HepG2 (cell line): ENCODE measurements around the gene ISCU. TPM values are rescaled to one million over a fixed set of nuclear protein-coding genes. Genes with fewer than 3 reads are reported as not detected.
A peak's percentile ranks its signal among the peaks of the same experiment; 100 is the strongest.

Experiments
- ATAC-seq: fragments of 200-7000 bp; cut with Tn5 transposase; 3 replicates; pipeline ENCODE4 v1.9.1; 2020; ENCODE audit warnings: mild to moderate bottlenecking, moderate library complexity
- BruUV-seq: library from RNA; stranded (reverse); fragments of 400-500 nt; replicated peaks from 2 replicates; lab custom pipeline; 2021; lab: Mats Ljungman, UMichigan
- CTCF ChIA-PET: fragments of 300-600 bp; formaldehyde crosslinking; extraction: SDS; loops from one replicate; lab custom pipeline; 2021; ENCODE audit warnings: low total read pairs, inconsistent platforms, low intra/inter-chr PET ratio; lab: Yijun Ruan, JAX
- POLR2A ChIA-PET: fragments of 350-600 bp; sonication (Branson Sonifier 250); formaldehyde crosslinking; loops from one replicate; lab custom pipeline; 2020; ENCODE audit warnings: antibody characterized with exemption, inconsistent platforms; lab: Yijun Ruan, JAX
- DNase-seq: peaks from one replicate; pipeline ENCODE4 v3.0.0-alpha.2; 2015; ENCODE audit warnings: low spot score
- FAIRE-seq: peaks from 3 replicates; lab custom pipeline; 2011; peaks lifted over from hg19 to GRCh38; lab: Jason Lieb, UNC
- H2AFZ ChIP-seq: one replicate; pipeline ENCODE4 v1.6.1; 2011; ENCODE audit warnings: low read length, inconsistent platforms
- H3K27ac ChIP-seq: fragments of 300-600 bp; 3 replicates; pipeline ENCODE4 v1.8.0; 2011; ENCODE audit warnings: mixed run types, mild to moderate bottlenecking, mixed read lengths, low read length, inconsistent platforms; ENCODE audit not compliant: insufficient read depth; ENCODE audit errors: extremely low read length
- H3K27me3 ChIP-seq, 2 experiments: fragments of 200-600 bp in 1 of 2; 2 replicates in 1 of 2; 3 replicates in 1 of 2; pipeline versions ENCODE4 v1.6.0 to v1.8.0; 2011; ENCODE audit warnings: low read length in 2 of 2, mild to moderate bottlenecking in 2 of 2, moderate library complexity in 2 of 2, inconsistent platforms in 1 of 2; ENCODE audit not compliant: insufficient read depth in 2 of 2, control insufficient read depth in 1 of 2
- H3K36me3 ChIP-seq, 2 experiments: fragments of 200-600 bp in 1 of 2; replicated peaks in 1 of 2; 2 replicates in 1 of 2; 3 replicates in 1 of 2; pipeline versions ENCODE4 v1.5.1 to v1.8.0; 2011; ENCODE audit warnings: low read length in 2 of 2, inconsistent platforms in 1 of 2; ENCODE audit not compliant: insufficient read depth in 2 of 2, control insufficient read depth in 1 of 2
- H3K4me1 ChIP-seq: 2 replicates; pipeline ENCODE4 v1.5.1; 2012; ENCODE audit warnings: low read length, inconsistent platforms; ENCODE audit not compliant: insufficient read depth
- H3K4me2 ChIP-seq: 2 replicates; pipeline ENCODE4 v1.6.0; 2011; ENCODE audit warnings: low read depth, low read length, inconsistent platforms
- H3K4me3 ChIP-seq, 3 experiments: fragments of 200-600 bp in 1 of 3; sonication (generic), shearing (Covaris generic) in 1 of 3; replicated peaks in 1 of 3; 2 replicates each; pipeline ENCODE4 v1.5.1; 2011 to 2016; ENCODE audit warnings: low read length in 3 of 3, inconsistent platforms in 2 of 3, low read depth in 2 of 3, mild to moderate bottlenecking in 2 of 3, control low read depth in 1 of 3, mixed read lengths in 1 of 3; ENCODE audit not compliant: insufficient read depth in 1 of 3
- H3K79me2 ChIP-seq: one replicate; pipeline ENCODE4 v1.6.1; 2011; ENCODE audit warnings: low read length, inconsistent platforms; ENCODE audit not compliant: insufficient read depth
- H3K9ac ChIP-seq: 2 replicates; pipeline ENCODE4 v1.6.0; 2011; ENCODE audit warnings: mild to moderate bottlenecking, low read depth, low read length, inconsistent platforms; ENCODE audit not compliant: insufficient read depth
- H3K9me3 ChIP-seq: 2 replicates; pipeline ENCODE4 v1.5.1; 2012; ENCODE audit warnings: mild to moderate bottlenecking, low read length
- H4K20me1 ChIP-seq: 2 replicates; pipeline ENCODE4 v1.6.0; 2011; ENCODE audit warnings: inconsistent platforms, mild to moderate bottlenecking, low read length, moderate library complexity; ENCODE audit not compliant: insufficient read depth
- CHD4 ChIP-seq: fragments of 200-600 bp; sonication (generic); IDR thresholded peaks from 2 replicates; pipeline ENCODE4 v1.7.0; 2017; ENCODE audit warnings: mild to moderate bottlenecking, low read length, borderline replicate concordance
- NCOR1 ChIP-seq: fragments of 200-600 bp; sonication (generic); IDR thresholded peaks from 2 replicates; pipeline ENCODE4 v1.7.0; 2017; ENCODE audit warnings: antibody characterized with exemption, low read length, borderline replicate concordance
- NKX3-1 ChIP-seq: sonication (generic); formaldehyde crosslinking; IDR thresholded peaks from 2 replicates; pipeline ENCODE4 v1.5.0; 2020; ENCODE audit warnings: missing genetic modification reagents
- SAP130 ChIP-seq: IDR thresholded peaks from 2 replicates; pipeline ENCODE4 v1.6.1; 2016; ENCODE audit warnings: low read depth
- SETDB1 ChIP-seq: sonication (generic); formaldehyde crosslinking; IDR thresholded peaks from 2 replicates; pipeline ENCODE4 v1.5.1; 2020; ENCODE audit warnings: missing genetic modification reagents, mild to moderate bottlenecking, borderline replicate concordance
- TCF12 ChIP-seq, 2 experiments: fragments of 450-650 bp in 1 of 2; sonication (generic) in 1 of 2; formaldehyde crosslinking in 1 of 2; IDR thresholded peaks; 2 replicates each; pipeline versions ENCODE4 v1.6.1 to v1.8.0; 2017 to 2022; ENCODE audit warnings: antibody characterized with exemption in 1 of 2, mild to moderate bottlenecking in 1 of 2, missing genetic modification reagents in 1 of 2, moderate library complexity in 1 of 2
- WGBS: methylation state at CpG from one replicate; pipeline ENCODE4 v1.1.6; 2017; ENCODE audit warnings: low lambda C conversion rate; 5-methylcytosine and 5-hydroxymethylcytosine counted together
- in situ Hi-C: cut with HindIII; loops from 2 replicates; pipeline ENCODE4 v1.10.0; 2017; ENCODE audit warnings: low pct_unique_long_range_greater_than_20kb; ENCODE audit not compliant: extremely low pct_ligation_motif_present
- intact Hi-C: fragments of 100-400 bp; cut with micrococcal nuclease; formaldehyde crosslinking; loops from one replicate; pipeline ENCODE4 v1.10.0; 2022; ENCODE audit not compliant: unreplicated experiment
- polyA plus RNA-seq, 8 experiments: library from polyadenylated mRNA; depleted of rRNA in 3 of 8; stranded (reverse) in 7 of 8; unstranded in 1 of 8; fragments of >200 nt; fragmentation: Illumina TruSeq in 4 of 8; extraction: Trizol in 4 of 8; gene quantifications; 2 replicates each; pipeline versions ENCODE4 v1.2.1 to v1.2.3, GENCODE V29; 2011 to 2016; ENCODE audit warnings: low read depth in 4 of 8, missing spikeins in 1 of 8, mixed read lengths in 1 of 8; ENCODE audit not compliant: insufficient read depth in 1 of 8
- total RNA-seq, 5 experiments: library from RNA; depleted of rRNA; stranded (reverse); fragments of >200 nt; fragmentation: Illumina TruSeq; extraction: Trizol; gene quantifications; 2 replicates each; pipeline ENCODE4 v1.2.3, GENCODE V29; 2016; ENCODE audit warnings: low read depth in 1 of 5

The ISCU gene
- total and polyA plus RNA-seq, 2 of the 13 experiments (the other 11 are each of a cell fraction or from before 2014, with no cell fraction given): 94.4 to 107 TPM

DNA sequence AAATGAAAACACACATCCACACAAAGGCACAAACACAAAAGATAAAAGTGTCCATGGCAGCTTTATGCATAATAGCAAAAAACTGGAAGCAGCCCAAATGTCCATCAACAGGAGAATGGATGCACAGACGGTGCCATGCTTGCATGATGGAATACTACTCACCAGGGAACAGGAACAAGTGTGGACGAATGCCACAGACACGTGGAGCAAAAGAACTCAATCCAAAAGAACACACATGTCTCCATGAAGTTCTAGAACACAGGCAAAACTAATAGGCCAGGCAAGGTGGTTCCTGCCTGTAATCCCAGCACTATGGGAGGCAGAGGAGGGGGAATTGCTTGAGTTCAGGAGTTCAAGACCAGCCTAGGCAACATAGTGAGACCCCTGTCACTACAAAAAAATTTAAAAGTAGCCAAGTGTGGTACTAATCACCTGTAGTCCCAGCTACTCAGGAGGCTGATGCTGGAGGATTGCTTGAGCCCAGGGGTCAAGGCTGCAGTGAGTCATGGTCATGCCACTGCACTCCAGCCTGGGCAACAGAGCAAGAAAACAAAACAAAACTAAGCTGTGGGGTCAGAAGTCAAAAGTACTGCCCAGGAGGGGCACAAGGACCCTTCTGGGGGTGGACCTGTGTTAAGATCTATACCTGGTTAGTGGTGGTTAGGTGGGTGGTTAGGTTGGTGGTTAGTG is 42.7 kb downstream of the ISCU start (continued):
- no peak for TF ChIP-seq SAP130 (CRISPR knock-in tag)
- no peak for TF ChIP-seq NKX3-1

DNA sequence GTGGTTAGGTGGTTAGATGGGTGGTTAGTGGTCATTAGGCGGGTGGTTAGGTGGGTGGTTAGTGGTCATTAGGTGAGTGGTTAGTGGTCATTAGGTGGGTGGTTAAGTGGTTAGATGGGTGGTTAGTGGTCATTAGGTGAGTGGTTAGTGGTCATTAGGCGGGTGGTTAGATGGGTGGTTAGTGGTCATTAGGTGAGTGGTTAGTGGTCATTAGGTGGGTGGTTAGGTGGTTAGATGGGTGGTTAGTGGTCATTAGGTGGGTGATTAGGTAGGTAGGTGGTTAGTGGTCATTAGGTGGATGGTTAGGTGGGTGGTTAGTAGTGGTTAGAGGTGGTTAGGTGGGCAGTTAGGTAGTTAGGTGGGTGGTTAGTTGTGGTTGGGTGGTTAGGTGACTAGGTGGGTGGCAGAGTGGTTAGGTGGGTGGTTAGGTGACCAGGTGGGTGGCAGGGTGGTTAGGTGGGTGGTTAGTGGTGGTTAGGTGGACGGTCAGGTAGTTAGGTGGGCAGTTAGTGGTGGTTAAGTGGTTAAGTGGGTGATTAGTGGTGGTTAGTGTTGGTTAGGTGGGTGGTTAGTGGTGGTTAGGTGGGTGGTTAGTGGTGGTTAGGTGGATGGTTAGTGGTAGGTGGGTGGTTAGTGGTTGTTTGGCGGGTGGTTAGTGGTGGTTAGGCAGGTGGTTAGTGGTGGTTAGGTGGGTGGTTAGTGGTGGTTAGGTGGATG is 43.5 kb downstream of the ISCU start:
- H3K9me3 ChIP-seq: no peaks in the 10 kb centered on the region
- 58% methylated on average over 4 of the region's 4 CpGs for WGBS
- intact Hi-C loops: no loop called here
- H2AFZ ChIP-seq: no peak overlapping the region
- ChIA-PET CTCF (no interaction called here), POLR2A (no interaction called here)
- peaks cover 12% of the 10 kb centered on the region for H3K4me1 ChIP-seq
- H3K4me3 ChIP-seq: no peak overlapping the region
- H3K79me2 ChIP-seq: no peaks in the 10 kb centered on the region
- DNase-seq: no peak
- H3K27ac ChIP-seq: no peak overlapping the region
- ATAC-seq: no peak
- H3K4me2 ChIP-seq: no peak overlapping the region
- H3K27me3 ChIP-seq: peaks cover 3 to 20% of the 10 kb centered on the region in 2 experiments; a peak in 3 of 5 replicates
- TF ChIP-seq TCF12 (IDR thresholded peaks at IDR 0.05): peak; percentile 91; the same call in 1 of the 2 replicates
- TF ChIP-seq TCF12 (CRISPR knock-in tag; IDR thresholded peaks at IDR 0.05): no peak
- peak; percentile 78; the same call in 1 of the 2 replicates for TF ChIP-seq CHD4
- TF ChIP-seq SETDB1 (CRISPR knock-in tag): no peak
- TF ChIP-seq NCOR1: 0 out of 2 replicates have a peak, but pooled peaks have one; percentile 6
- in situ Hi-C loops: no loop called here
- no peak overlapping the region for H3K9ac ChIP-seq
- FAIRE-seq: no peak
- no TSS peak for BruUV-seq
- no peaks in the 10 kb centered on the region for H4K20me1 ChIP-seq
- no peaks in the 10 kb centered on the region for H3K36me3 ChIP-seq
